Islet precursor cell (in vitro differentiated cells): ENCODE results near the gene NUAK1.

ENCODE experiments used
- DNase-seq: peaks from one replicate; pipeline ENCODE4 v3.0.0-alpha.2; 2018

NUAK1 gene

DNA sequence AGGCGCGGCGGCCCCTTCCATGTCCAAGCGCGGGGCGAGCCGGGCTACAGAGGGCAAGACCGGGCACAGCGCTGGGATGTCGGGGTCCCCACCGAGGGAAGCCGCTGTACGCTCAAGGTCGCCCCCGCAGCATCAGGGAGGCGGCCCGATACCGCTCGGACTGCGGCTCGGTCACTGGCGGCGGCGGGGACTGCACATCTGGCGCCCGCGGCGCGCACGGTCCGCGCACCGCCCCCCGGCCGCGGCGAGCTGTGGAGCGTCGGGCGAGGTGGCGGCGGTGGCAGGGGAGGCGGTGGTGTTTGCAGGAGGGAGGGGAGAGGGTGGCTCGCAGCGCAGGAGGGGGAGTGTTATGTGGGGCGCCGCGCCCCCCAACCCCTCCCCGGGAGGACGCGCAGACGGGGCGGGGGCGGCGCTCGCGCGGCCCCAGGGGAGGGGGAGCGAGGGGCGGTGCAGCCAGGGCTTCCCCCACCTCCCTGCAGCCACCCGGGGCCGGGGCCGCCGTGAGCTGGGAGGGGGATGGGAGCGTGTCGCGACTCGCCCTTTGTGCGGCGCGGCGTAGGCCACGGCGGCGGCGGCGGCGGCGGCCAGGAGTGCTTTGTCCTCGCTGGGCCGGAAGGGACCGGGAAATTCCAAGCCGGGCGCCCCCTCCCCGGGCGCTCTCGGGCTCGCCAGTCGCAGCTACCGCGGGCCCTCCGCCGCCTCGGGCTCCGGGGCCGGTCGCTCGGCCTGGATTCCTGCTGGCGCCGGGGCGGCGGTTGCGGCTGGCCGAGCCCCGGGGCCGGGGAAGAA is at the start of gene NUAK1:
Gene NUAK1 (minus strand): TSS at position 322 of the 789 bp plus-strand sequence. CDS start 301 bp downstream, at position 21.
- DNase-seq, result peak; percentile 95

DNA sequence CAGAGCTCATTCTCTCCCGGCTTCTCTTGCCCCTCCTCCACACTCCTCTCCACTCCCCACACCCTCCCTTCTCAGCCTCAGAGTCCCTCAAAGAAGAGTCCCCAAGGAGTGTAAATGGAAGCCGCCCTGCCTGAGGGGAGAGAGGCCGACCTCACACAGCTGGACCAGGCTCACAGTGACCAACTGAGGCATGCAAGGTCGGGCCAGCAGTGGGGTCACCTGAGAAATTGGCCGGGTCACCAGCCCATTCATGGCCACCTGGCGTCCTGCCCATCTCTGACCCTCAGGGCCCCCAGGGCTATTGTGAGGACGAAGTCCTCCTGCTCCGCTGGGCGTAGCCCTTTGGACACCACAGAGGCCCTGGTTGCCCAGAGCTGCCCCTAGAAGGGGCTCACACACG is 49.5 kb upstream of the NUAK1 start:
- no peak for DNase-seq

GRCh38 chr12:106187842-106188241 is 49.1 kb upstream of the NUAK1 start:
- no peak for DNase-seq

DNA sequence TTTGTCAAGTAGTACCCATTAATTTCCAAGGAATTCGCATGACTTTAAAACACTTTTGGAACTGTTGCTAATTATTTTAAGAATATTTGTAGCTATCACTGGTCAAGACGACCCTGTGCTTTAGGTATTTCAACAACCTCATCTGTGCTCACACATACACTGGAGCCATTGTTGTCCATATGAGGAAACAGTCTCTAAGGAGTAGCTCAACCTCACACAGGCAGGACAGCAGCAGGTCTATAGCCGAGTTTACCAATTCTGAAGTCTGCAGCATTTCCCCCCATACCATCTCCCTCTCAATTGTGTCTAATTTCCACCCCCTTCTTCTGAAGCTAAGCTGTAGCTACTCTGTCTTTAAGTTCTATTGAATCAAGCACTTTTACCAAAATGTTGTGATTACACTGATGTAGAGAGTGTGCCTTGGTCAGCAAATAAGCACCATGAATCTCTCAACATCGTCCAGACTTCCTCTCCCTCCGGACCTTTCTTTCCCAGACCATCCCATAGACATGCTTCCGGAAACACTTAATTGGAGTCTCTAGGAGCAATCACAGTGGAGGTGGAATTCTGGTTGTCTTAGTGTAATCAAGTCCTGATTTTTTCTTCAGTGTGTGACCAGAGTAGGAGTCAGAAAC is 48.5 kb upstream of the NUAK1 start:
- peak; percentile 69 for DNase-seq

GRCh38 chr12:106183735-106184134 is 45.0 kb upstream of the NUAK1 start:
- DNase-seq, result no peak

- no peak for DNase-seq
Measured at GRCh38 chr12:106181401-106182114, 42.8 kb upstream of the NUAK1 start.

GRCh38 chr12:106179086-106179485 is 40.3 kb upstream of the NUAK1 start:
- peak; percentile 64 for DNase-seq

GRCh38 chr12:106178562-106178961 is 39.8 kb upstream of the NUAK1 start:
- peak; percentile 97 for DNase-seq

DNA sequence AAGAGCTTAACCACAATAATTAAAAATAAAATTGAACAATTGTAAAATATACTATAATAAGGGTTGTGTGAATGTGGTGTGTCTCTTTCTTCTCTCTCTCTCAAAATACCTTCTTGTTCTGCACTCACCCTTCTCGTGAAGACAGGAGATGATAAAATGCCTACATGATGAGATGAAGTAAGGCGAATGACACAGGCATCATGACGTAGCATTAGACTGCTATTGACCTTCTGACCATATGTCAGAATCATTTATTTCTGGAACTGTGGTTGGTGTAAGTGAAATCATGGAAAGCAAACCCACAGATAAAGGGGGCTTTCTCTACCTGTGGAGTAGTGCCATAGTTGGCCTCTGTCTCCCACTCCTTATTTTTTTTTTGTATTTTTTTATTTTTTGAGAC is 37.8 kb upstream of the NUAK1 start:
- DNase-seq, result no peak

- no peak for DNase-seq
Measured at GRCh38 chr12:106174876-106175275, 36.1 kb upstream of the NUAK1 start.

- DNase-seq, result no peak
Measured at GRCh38 chr12:106173442-106173841, 34.7 kb upstream of the NUAK1 start.

GRCh38 chr12:106171117-106171750 is 32.5 kb upstream of the NUAK1 start:
- DNase-seq, result no peak

GRCh38 chr12:106170285-106170684 is 31.5 kb upstream of the NUAK1 start:
- no peak for DNase-seq

DNA sequence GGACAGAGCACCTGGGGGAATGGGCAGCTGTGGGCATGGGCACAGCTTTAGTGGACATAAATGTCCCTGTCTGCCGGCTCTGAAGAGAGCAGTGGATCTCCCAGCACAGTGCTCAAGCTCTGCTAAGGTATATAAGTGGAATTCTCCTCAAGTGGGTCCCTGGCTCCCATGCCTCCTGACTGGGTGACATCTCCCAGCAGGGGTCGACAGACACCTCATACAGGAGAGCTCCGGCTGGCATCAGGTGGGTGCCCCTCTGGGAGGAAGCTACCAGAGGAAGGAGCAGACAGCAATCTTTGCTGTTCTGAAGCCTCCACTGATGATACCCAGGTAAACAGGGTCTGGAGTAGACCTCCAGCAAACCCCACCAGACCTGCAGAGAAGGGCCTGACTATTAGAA is 25.0 kb upstream of the NUAK1 start:
- DNase-seq, result no peak

GRCh38 chr12:106161491-106161890 is 22.7 kb upstream of the NUAK1 start:
- no peak for DNase-seq

GRCh38 chr12:106160915-106161314 is 22.2 kb upstream of the NUAK1 start:
- no peak for DNase-seq

GRCh38 chr12:106157802-106158201 is 19.0 kb upstream of the NUAK1 start:
- no peak for DNase-seq

- no peak for DNase-seq
Measured at GRCh38 chr12:106154751-106155273, 16.1 kb upstream of the NUAK1 start.

DNA sequence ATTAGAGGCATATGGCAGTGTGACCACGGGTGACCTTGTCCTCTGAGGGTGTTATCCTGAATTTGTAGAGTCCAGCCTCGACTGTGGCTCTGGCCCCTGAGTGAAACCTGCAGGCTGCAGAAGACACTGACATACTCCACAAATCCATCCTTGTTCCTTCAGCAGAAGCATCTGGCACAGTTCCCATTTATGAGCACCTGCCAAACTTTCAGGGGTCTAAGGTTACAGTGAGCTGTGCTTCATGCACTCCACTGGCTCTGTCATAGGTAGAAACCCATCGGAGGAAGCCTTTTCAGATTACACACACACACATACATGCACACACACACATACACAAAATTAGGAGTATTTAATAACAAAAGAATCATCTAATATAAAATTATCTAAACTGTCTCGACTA is 13.6 kb upstream of the NUAK1 start:
- DNase-seq, result no peak

- DNase-seq, result no peak
Measured at GRCh38 chr12:106150555-106150954, 11.8 kb upstream of the NUAK1 start.

DNA sequence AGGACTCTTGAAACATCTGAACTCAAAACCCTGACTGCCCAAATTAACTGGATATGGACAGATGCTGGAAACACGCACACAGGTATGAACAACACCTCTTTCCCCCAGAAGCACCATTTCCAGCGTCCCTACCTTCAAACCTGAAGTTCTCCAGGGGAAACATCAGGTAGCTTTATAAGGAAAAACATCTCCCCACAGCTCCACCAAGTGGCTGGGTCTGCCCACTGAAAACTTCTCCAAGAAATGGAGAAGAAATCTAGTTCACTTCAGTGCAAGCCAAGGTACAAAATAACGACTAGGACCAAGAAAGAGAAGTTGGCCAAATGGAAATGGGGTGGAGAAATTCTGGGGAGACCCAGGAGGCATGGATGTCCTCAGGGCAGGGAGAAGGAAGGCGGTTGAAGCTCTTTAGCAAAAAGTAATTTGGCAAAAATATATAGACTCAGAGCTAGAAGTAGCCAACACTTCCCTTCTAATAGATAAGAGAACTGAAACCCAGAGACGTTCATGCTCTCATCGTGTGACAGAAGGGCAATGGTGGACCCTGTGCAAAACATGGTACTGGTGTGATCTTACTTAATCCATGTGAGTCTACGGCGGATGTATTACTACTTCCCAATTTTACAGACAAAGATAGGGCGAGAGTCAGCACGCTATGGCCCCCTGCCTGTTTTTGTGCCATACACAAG is 10.5 kb upstream of the NUAK1 start:
- peak; percentile 77 for DNase-seq

DNA sequence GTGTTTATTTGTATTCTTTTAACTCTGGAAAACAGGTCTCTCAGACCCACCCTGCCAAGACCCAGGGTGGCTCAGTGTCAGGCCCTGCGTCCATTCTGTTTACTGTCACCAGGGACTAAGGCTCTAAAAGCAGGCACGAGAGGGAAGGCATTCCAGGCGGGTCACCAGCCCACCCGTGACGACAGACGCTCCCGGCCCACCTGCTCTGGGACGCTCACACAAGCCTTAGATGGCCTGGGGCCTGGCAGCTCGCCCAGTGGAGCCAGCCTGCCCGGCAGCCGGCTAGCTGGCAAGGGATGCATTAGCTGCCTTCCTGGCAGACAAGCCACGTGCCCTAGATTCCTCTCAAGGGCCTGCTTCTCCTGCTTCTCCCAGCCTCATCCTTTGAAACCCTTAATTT is 9.2 kb upstream of the NUAK1 start:
- DNase-seq, result no peak

DNA sequence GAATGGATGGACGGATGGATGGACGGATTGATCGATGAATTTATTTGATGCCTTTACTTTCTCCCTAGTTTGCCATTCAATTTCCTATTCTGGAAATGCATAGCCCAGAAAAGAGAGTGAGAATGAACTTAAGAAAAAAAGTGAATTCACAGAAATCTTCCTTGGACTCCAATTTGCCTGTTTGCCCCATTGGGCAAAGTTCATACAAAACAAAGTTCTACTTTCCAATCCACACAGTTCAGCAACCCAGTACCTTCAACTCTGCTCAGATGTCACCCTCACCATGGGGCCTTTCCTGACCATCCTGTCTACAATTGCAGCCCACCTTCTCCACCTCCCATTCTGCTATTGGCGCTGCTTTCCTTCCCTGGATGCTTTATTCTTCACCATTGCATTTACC is 8.2 kb upstream of the NUAK1 start:
- no peak for DNase-seq
